Fibroblast of skin of left quadriceps (primary cell): ENCODE data around the gene TBL3.
A peak's percentile ranks its signal among the peaks of the same experiment; 100 is the strongest.
"Not testable (repeated sequence)": the region's sequence is repeated elsewhere in the genome, so short reads cannot be mapped to it uniquely, and the experiment has no call there.

Experiments used
- DNase-seq, 2 experiments: peaks; one replicate each; pipeline ENCODE4 v3.0.0-alpha.2; 2013; ENCODE audit warnings: low read depth in 2 of 2

TBL3 gene

DNA sequence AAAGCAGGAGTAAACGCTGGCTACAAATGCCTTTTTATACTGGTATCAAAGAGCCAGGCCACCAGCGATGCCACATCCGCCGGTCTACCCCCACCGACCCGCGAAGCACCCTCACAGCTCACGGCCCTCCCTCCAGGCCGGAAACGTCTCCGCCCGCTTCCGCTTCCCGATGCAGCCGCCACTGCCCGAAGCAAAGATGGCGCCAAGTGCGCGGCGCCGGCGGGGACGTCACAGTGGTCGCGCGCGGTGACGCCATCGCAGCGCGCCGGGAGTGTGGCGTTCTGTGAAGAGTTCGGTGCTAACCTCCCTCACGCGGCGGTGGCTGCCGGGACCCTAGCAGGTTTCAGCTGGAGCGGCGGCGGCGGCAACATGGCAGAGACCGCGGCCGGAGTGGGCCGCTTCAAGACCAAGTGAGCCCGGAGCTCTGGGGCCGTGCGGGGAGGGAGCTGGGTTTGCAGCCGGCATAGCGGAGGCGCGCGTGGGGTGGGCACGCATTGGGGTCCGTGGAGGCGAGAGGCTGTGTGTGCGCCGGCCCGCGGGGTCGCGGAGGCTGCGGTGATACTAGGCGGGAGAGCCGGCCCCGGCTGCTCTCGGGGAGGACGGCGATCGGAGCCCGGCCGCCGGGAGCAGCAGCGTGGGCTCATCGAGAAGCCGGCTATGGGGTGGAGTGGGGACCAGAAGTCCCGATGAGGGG is at the start of gene TBL3:
TSS of gene TBL3 (plus strand) at position 258 of the 694 bp plus-strand sequence. CDS start at position 370, 112 bp downstream.
- peak; percentile 89 to 91 for DNase-seq

DNA sequence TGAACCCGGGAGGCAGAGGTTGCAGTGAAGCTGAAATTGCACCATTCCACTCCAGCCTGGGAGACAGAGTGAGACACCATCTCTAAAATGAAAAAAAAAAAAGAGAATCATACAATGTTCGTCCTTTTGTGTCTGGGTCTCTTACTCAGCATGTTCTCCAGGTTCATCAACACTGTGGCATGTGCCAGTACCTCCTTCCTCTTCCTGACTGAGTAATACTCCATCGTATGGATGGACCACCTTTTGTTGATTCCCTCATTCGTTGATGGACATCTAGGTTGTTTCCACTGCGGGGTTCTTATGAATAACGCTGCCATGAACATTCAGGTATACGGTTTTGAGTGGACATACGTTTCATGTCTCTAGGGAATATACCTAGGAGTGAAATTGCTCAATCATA is 49.5 kb upstream of the TBL3 start:
- DNase-seq, result no peak

DNA sequence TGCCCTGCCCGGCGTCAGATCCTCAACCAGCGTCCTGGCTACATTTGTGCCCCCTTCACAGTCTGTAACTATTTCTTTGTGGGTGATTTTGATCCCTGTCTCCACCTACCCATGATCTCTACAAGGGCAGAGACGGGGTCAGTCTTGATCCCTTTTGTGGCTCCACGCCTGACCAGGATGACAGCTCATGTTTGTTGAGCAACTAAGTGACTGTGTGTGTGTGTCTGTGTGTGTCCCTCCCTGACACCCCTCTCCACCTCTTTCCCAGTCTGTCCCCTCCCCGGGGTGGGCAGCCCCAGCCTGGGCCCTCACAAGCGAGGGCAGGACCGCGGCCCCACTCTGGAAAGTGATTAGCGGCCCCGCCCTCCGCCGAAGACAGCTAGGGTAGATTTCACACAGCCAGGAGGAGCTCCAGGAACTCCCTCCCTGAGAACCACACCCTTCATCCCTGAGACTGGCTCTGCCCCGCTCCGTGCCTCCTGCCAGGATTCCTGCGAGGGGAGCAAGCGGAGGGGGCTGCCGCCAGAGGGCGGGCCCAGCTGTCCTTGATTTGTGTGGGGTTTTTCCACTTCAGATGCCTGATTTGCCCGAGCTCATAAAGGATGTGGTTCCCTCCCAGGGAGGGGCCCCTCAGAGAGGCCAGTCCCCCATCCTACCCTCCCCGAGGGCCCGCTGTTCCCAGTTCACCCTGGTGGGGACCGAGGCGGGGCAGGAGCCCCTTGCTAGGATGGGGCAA is 48.4 kb upstream of the TBL3 start:
- peak in 1 of 2 experiments; percentile 20 for DNase-seq

GRCh38 chr16:1924095-1924494 is 47.8 kb upstream of the TBL3 start:
- no peak for DNase-seq

GRCh38 chr16:1926271-1926670 is 45.6 kb upstream of the TBL3 start:
- DNase-seq, result no peak

DNA sequence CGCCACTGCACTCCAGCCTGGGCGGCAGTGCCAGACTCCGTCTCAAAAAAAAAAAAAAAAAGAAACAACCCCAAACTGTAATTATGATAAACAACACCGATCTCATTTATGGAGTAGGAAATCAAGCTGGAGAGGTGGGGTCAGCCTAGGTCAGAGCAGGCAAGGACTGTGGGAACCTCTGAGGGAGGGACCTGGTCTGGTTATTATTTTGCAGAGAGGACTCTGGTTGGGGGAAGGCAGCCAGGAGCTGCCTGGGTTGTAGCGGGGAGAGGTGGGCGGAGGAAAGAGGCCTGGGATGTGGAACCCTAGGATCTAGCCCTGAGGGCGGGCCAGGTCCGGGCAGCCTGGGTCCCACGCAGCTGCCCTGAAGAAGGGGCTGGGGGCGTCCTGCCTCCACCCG is 42.7 kb upstream of the TBL3 start:
- DNase-seq, result no peak

- DNase-seq, result peak; percentile 47 to 60
Measured at GRCh38 chr16:1929578-1930337, 42.1 kb upstream of the TBL3 start.

GRCh38 chr16:1930338-1930720 is 41.5 kb upstream of the TBL3 start:
- no peak for DNase-seq

DNA sequence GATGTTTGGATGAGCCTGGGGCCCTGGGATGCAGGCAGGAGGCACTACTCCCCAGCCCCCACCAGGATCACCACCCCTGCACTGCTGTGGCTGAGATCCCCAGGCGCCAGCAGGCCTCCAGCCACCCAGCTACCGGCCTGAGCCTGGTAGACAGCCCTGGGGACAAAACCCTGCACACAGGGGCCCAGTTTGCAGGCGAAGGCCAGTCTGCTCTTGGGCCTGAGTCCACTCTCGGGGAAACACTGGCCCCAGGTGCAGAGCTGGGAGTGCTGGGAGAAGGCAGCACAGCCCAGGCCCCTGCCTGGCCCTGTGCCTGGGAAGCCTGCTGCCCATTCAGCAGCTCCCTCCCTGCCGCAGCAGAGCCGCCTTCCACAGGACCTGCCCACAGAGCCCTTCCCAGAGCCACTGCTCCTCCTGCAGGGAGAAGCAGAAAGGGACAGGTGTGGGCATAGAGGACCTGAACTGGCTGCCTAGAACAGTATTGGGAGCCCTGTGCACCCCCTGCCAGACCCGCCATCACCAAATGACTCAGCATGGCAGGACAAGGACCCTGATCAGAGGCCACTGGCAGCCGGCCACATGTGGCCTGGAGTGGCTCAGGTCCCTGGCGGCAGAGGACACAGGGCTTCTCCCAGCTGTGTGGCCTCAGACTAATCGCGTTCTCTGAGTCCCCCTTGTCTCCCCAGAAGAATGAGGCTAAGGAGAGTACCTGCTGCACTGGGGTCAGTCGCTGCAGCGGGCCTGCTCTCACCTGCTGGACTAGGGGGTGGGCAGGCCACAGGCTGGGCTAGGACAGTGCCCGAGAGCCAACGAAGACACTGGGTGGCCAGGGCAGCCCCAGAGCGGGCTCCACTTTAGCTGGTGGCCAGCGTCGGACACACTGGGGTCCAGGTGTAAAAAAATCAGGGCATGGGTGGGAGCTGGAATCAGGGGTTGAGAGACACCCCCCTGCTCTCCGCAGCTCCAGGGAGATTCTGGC is 39.5 kb upstream of the TBL3 start:
- DNase-seq, result no peak

- DNase-seq, result no peak
Measured at GRCh38 chr16:1933097-1933661, 38.7 kb upstream of the TBL3 start.

DNA sequence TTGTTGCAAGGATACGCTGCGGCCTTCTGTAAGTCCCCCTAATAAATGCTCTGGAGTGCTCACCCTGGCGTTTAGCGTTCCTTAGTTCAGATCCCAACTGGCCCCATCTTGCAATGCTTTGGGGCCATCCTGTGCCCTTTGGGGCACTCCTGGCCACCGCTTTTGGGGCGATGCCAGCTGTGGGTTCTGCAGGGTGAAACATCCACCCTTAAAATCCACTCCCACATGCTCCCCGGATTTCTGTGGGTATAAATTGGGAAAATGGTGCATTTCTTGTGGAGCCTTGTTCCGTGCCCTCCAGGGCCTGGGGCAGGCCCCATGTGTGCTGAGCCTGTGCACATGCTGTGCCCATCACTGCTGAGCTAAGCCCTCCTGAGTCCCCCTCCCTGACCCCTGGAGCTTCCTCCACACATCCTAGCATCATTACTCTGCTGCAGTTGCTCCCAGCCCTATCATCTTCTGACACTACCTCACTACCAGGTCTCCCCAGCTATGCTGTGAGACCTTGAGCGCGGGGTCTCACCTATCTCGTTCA is 34.8 kb upstream of the TBL3 start:
- no peak for DNase-seq

DNA sequence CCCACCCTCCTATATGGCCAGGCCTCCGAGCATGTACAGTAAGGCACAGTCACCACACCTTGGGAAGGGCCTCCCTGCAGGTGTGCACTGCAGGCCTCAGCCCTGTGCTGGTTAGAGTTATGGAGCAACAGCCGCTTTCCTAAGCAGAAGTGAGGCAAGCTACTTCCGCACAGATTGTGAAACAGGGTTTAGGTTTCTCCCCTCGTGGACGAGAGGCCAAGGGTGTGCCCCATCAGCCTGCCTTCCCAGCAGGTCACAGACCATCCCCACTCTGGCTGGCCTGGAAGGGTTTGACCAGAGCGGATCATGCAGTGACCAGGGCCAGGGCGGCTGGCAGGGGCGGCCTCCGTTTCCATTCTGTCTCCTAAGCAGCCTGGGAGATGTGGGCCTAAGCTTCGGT is 33.5 kb upstream of the TBL3 start:
- DNase-seq, result no peak

DNA sequence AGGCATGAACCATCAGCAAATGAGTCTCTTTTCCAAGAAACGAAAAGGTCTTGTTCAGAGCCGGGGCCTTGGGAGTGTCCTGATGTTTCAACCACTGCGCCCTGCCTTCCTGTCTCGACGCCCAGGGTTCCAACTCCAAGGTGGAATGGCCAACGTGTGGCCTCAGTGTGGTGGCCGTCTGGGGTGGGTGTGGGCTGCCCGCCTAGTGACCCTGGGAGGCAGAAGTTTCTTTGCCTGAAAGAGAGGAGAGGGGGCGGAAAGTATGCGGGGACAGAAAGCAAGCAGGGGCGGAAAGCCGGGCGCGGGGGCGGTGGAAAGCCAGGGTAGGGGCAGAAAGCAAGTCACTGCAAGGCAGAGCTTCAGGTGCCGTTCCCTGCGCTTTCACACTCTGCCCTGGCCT is 32.9 kb upstream of the TBL3 start:
- DNase-seq, result no peak

DNA sequence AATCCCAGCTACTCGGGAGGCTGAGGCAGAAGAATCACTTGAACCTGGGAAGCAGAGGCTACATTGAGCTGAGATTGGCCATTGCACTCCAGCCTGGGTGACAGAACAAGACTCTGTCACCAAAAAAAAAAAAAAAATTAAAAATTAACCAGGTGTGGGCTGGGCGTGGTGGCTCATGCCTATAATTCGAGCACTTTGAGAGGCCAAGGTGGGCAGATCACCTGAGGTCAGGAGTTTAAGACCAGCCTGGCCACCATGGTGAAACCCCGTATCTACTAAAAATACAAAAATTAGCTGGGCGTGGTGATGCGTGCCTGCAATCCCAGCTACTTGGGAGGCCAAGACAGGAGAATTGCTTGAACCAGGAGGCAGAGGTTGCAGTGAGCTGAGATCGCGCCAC is 32.0 kb upstream of the TBL3 start:
- DNase-seq, result not testable (repeated sequence)

- no peak for DNase-seq
Measured at GRCh38 chr16:1940273-1941161, 31.3 kb upstream of the TBL3 start.

- DNase-seq, result no peak
Measured at GRCh38 chr16:1941162-1942046, 30.4 kb upstream of the TBL3 start.

- no peak for DNase-seq
Measured at GRCh38 chr16:1942047-1942809, 29.6 kb upstream of the TBL3 start.
